Measurements from ENCODE around the gene LSMEM2.
A peak's percentile ranks its signal among the peaks of the same experiment; 100 is the strongest.

LSMEM2 gene

GRCh38 chr3:50278880-50279224, at the start of gene LSMEM2:
LSMEM2 (plus strand) TSS chr3:50279087; CDS start chr3:50279114, 27 bp downstream.
- Mint-ChIP-seq H3K27ac (no peak within 1 kb of the TSS), H3K9me3 (no peaks in the 10 kb centered on the region), H3K27me3 (ENCODE audit: low read depth) (peaks cover 33% of the 10 kb centered on the region), H3K36me3 (ENCODE audit: low read depth) (no peaks in the 10 kb centered on the region), H3K4me3 (no peak within 1 kb of the TSS), H3K4me1 (ENCODE audit: low read depth) (peaks cover 13% of the 10 kb centered on the region)

GRCh38 chr3:50229490-50229889, 49.4 kb upstream of the LSMEM2 start:
- Mint-ChIP-seq H3K36me3 (ENCODE audit: low read depth) (no peaks in the 10 kb centered on the region), H3K27me3 (ENCODE audit: low read depth) (peaks cover 7% of the 10 kb centered on the region), H3K9me3 (no peaks in the 10 kb centered on the region), H3K4me3 (peak overlapping the region; percentile 27), H3K27ac (no peak overlapping the region), H3K4me1 (ENCODE audit: low read depth) (peaks cover 26% of the 10 kb centered on the region)

GRCh38 chr3:50230104-50230793, 48.6 kb upstream of the LSMEM2 start:
- Mint-ChIP-seq H3K27ac (no peak overlapping the region), H3K4me3 (no peak overlapping the region), H3K9me3 (no peaks in the 10 kb centered on the region), H3K4me1 (ENCODE audit: low read depth) (peaks cover 26% of the 10 kb centered on the region), H3K36me3 (ENCODE audit: low read depth) (no peaks in the 10 kb centered on the region), H3K27me3 (ENCODE audit: low read depth) (peaks cover 3% of the 10 kb centered on the region)

- H3K4me3 Mint-ChIP-seq: no peak overlapping the region
- H3K36me3 Mint-ChIP-seq (ENCODE audit: low read depth): no peaks in the 10 kb centered on the region
- H3K4me1 Mint-ChIP-seq (ENCODE audit: low read depth): peaks cover 27% of the 10 kb centered on the region
- H3K27ac Mint-ChIP-seq: no peak overlapping the region
- peaks cover 3% of the 10 kb centered on the region for H3K27me3 Mint-ChIP-seq (ENCODE audit: low read depth)
- no peaks in the 10 kb centered on the region for H3K9me3 Mint-ChIP-seq
Observed at GRCh38 chr3:50230794-50231125, 48.1 kb upstream of the LSMEM2 start.

GRCh38 chr3:50231581-50231980, 47.3 kb upstream of the LSMEM2 start:
- H3K4me1 Mint-ChIP-seq (ENCODE audit: low read depth): peaks cover 23% of the 10 kb centered on the region
- no peak overlapping the region for H3K27ac Mint-ChIP-seq
- H3K4me3 Mint-ChIP-seq: no peak overlapping the region

GRCh38 chr3:50232303-50232702, 46.6 kb upstream of the LSMEM2 start:
- Mint-ChIP-seq H3K4me3 (no peak overlapping the region), H3K9me3 (no peaks in the 10 kb centered on the region), H3K27ac (no peak overlapping the region), H3K36me3 (ENCODE audit: low read depth) (peaks cover 6% of the 10 kb centered on the region), H3K4me1 (ENCODE audit: low read depth) (peaks cover 19% of the 10 kb centered on the region), H3K27me3 (ENCODE audit: low read depth) (no peaks in the 10 kb centered on the region)

More at GRCh38 chr3:50231581-50231980, 47.3 kb upstream of the LSMEM2 start:
- no peaks in the 10 kb centered on the region for H3K27me3 Mint-ChIP-seq (ENCODE audit: low read depth)
- no peaks in the 10 kb centered on the region for H3K36me3 Mint-ChIP-seq (ENCODE audit: low read depth)
- H3K9me3 Mint-ChIP-seq: no peaks in the 10 kb centered on the region

GRCh38 chr3:50233176-50233575, 45.7 kb upstream of the LSMEM2 start:
- peaks cover 19% of the 10 kb centered on the region for H3K4me1 Mint-ChIP-seq (ENCODE audit: low read depth)
- no peak overlapping the region for H3K27ac Mint-ChIP-seq
- no peak overlapping the region for H3K4me3 Mint-ChIP-seq
- H3K36me3 Mint-ChIP-seq (ENCODE audit: low read depth): peaks cover 11% of the 10 kb centered on the region
- no peaks in the 10 kb centered on the region for H3K27me3 Mint-ChIP-seq (ENCODE audit: low read depth)
- no peaks in the 10 kb centered on the region for H3K9me3 Mint-ChIP-seq

GRCh38 chr3:50235716-50236483, 43.0 kb upstream of the LSMEM2 start, which contains the start of gene GNAI2:
GNAI2 (plus strand) TSS chr3:50236204; CDS start chr3:50236336, 132 bp downstream.
- Mint-ChIP-seq H3K9me3 (no peaks in the 10 kb centered on the region), H3K4me1 (ENCODE audit: low read depth) (peaks cover 29% of the 10 kb centered on the region), H3K4me3 (peak within 1 kb of the TSS; percentile 91), H3K27me3 (ENCODE audit: low read depth) (no peaks in the 10 kb centered on the region), H3K27ac (peak within 1 kb of the TSS; percentile 82), H3K36me3 (ENCODE audit: low read depth) (peaks cover 18% of the 10 kb centered on the region)

- H3K27me3 Mint-ChIP-seq (ENCODE audit: low read depth): no peaks in the 10 kb centered on the region
- no peaks in the 10 kb centered on the region for H3K9me3 Mint-ChIP-seq
- H3K27ac Mint-ChIP-seq: peak overlapping the region; percentile 82
- peaks cover 33% of the 10 kb centered on the region for H3K4me1 Mint-ChIP-seq (ENCODE audit: low read depth)
- peaks cover 21% of the 10 kb centered on the region for H3K36me3 Mint-ChIP-seq (ENCODE audit: low read depth)
- peak overlapping the region; percentile 91 for H3K4me3 Mint-ChIP-seq
Observed at GRCh38 chr3:50236484-50237132, 42.3 kb upstream of the LSMEM2 start.

- Mint-ChIP-seq H3K27me3 (ENCODE audit: low read depth) (no peaks in the 10 kb centered on the region), H3K36me3 (ENCODE audit: low read depth) (peaks cover 21% of the 10 kb centered on the region), H3K9me3 (no peaks in the 10 kb centered on the region), H3K27ac (peak overlapping the region; percentile 82), H3K4me3 (peak overlapping the region; percentile 91), H3K4me1 (ENCODE audit: low read depth) (peaks cover 39% of the 10 kb centered on the region)
Observed at GRCh38 chr3:50237133-50237651, 41.7 kb upstream of the LSMEM2 start.

GRCh38 chr3:50237754-50238548, 40.9 kb upstream of the LSMEM2 start:
- Mint-ChIP-seq H3K4me1 (ENCODE audit: low read depth) (peaks cover 45% of the 10 kb centered on the region), H3K36me3 (ENCODE audit: low read depth) (peaks cover 25% of the 10 kb centered on the region), H3K4me3 (peak overlapping the region; percentile 91), H3K9me3 (no peaks in the 10 kb centered on the region), H3K27me3 (ENCODE audit: low read depth) (no peaks in the 10 kb centered on the region), H3K27ac (peak overlapping the region; percentile 82)

- Mint-ChIP-seq H3K4me3 (peak overlapping the region; percentile 91), H3K4me1 (ENCODE audit: low read depth) (peaks cover 45% of the 10 kb centered on the region), H3K27ac (peak overlapping the region; percentile 82), H3K9me3 (no peaks in the 10 kb centered on the region), H3K27me3 (ENCODE audit: low read depth) (no peaks in the 10 kb centered on the region), H3K36me3 (ENCODE audit: low read depth) (peaks cover 25% of the 10 kb centered on the region)
Observed at GRCh38 chr3:50238549-50239026, 40.3 kb upstream of the LSMEM2 start.

- peak overlapping the region; percentile 76 for H3K27ac Mint-ChIP-seq
- no peaks in the 10 kb centered on the region for H3K9me3 Mint-ChIP-seq
- peaks cover 52% of the 10 kb centered on the region for H3K4me1 Mint-ChIP-seq (ENCODE audit: low read depth)
- H3K36me3 Mint-ChIP-seq (ENCODE audit: low read depth): peaks cover 28% of the 10 kb centered on the region
- no peaks in the 10 kb centered on the region for H3K27me3 Mint-ChIP-seq (ENCODE audit: low read depth)
- H3K4me3 Mint-ChIP-seq: peak overlapping the region; percentile 91
Observed at GRCh38 chr3:50239649-50240048, 39.2 kb upstream of the LSMEM2 start.

GRCh38 chr3:50241163-50241562, 37.7 kb upstream of the LSMEM2 start:
- H3K27me3 Mint-ChIP-seq (ENCODE audit: low read depth): no peaks in the 10 kb centered on the region
- H3K27ac Mint-ChIP-seq: peak overlapping the region; percentile 97
- no peaks in the 10 kb centered on the region for H3K9me3 Mint-ChIP-seq
- peaks cover 28% of the 10 kb centered on the region for H3K36me3 Mint-ChIP-seq (ENCODE audit: low read depth)
- peak overlapping the region; percentile 81 for H3K4me3 Mint-ChIP-seq
- H3K4me1 Mint-ChIP-seq (ENCODE audit: low read depth): peaks cover 57% of the 10 kb centered on the region

Data from T-helper 1 cell treated with Interleukin-12 subunit alpha and Interleukin-12 subunit beta and Interleukin-4 antibody, amounts not matched to agents 30 μg/mL and 1 μg/mL, for 36 hours (primary cell).